GM19099 (cell line): ENCODE results near the gene STAC.

ENCODE experiments used
- POLR2A ChIP-seq: IDR thresholded peaks from 3 replicates; pipeline ENCODE4 v1.6.1; 2011; ENCODE audit warnings: low read depth; ENCODE audit not compliant: insufficient read length; ENCODE audit errors: extremely low read depth

Gene STAC

GRCh38 chr3:36591959-36592358 is 211.7 kb downstream of the STAC start:
- TF ChIP-seq POLR2A, result no peak

GRCh38 chr3:36595511-36595910 is 215.2 kb downstream of the STAC start:
- no peak for TF ChIP-seq POLR2A

- TF ChIP-seq POLR2A, result no peak
Observed at GRCh38 chr3:36596419-36596818, 216.1 kb downstream of the STAC start.

- TF ChIP-seq POLR2A, result no peak
Observed at GRCh38 chr3:36597422-36597821, 217.1 kb downstream of the STAC start.
